GM12891 (cell line): ENCODE results near the gene PACSIN2.

Source experiments
- PAX5 ChIP-seq: IDR thresholded peaks from 2 replicates; pipeline ENCODE4 v1.6.1; 2011; ENCODE audit warnings: low read length, moderate library complexity, mild to moderate bottlenecking; ENCODE audit not compliant: insufficient read depth, severe bottlenecking
- POLR2A ChIP-seq: IDR thresholded peaks from 2 replicates; pipeline ENCODE4 v1.6.1; 2011; ENCODE audit warnings: low read depth, low read length, control low read depth
- POLR2AphosphoS5 ChIP-seq: IDR thresholded peaks from 2 replicates; pipeline ENCODE4 v1.6.1; 2011; ENCODE audit warnings: low read depth, low read length, control low read depth
- POU2F2 ChIP-seq: IDR thresholded peaks from 2 replicates; pipeline ENCODE4 v1.6.1; 2011; ENCODE audit warnings: low read depth, mild to moderate bottlenecking, control low read depth, low read length, moderate library complexity
- SPI1 ChIP-seq: IDR thresholded peaks from 2 replicates; pipeline ENCODE4 v1.6.1; 2011; ENCODE audit warnings: low read depth, low read length, control low read depth
- TAF1 ChIP-seq: IDR thresholded peaks from 2 replicates; pipeline ENCODE4 v1.6.1; 2011; ENCODE audit warnings: low read depth, low read length, control low read depth

GRCh38 chr22:42963231-42963595 is 51.7 kb downstream of the PACSIN2 start:
- TF ChIP-seq POLR2A, result no peak
- TF ChIP-seq POLR2AphosphoS5, result no peak
- no peak for TF ChIP-seq SPI1
- TF ChIP-seq TAF1, result no peak
- TF ChIP-seq PAX5, result no peak
- no peak for TF ChIP-seq POU2F2
